Stimulated activated CD4-positive, alpha-beta T cell treated with anti-CD3 and anti-CD28 coated beads, TNF-alpha, amount 100 ng/mL, for 48 hours (primary cell): ENCODE measurements around the gene TP53INP2.
"Not testable (repeated sequence)": the region's sequence is repeated elsewhere in the genome, so short reads cannot be mapped to it uniquely, and the experiment has no call there.

Source experiments
- DNase-seq, 3 donors: peaks; one replicate each; pipeline ENCODE4 v3.0.0-alpha.2; 2020; ENCODE audit warnings: low read depth in 3 of 3

Gene TP53INP2

GRCh38 chr20:34705397-34706301 is 1.5 kb downstream of the TP53INP2 start:
- no peak for DNase-seq

GRCh38 chr20:34706302-34706875 is 2.2 kb downstream of the TP53INP2 start:
- no peak for DNase-seq

- no peak for DNase-seq
Measured at GRCh38 chr20:34706912-34707784, 3.0 kb downstream of the TP53INP2 start.

GRCh38 chr20:34708621-34709043 is 4.5 kb downstream of the TP53INP2 start:
- peak; percentile 30 to 41 (median 32) for DNase-seq

GRCh38 chr20:34709044-34709830 is 5.1 kb downstream of the TP53INP2 start:
- DNase-seq, result peak; percentile 56 to 84 (median 67)

GRCh38 chr20:34709831-34710567 is 5.9 kb downstream of the TP53INP2 start:
- DNase-seq, result peak in 2 of 3 donors; percentile 27 to 30

- no peak for DNase-seq
Measured at GRCh38 chr20:34710568-34710839, 6.4 kb downstream of the TP53INP2 start.

GRCh38 chr20:34710861-34711574 is 6.9 kb downstream of the TP53INP2 start:
- DNase-seq, result no peak

- DNase-seq, result no peak
Measured at GRCh38 chr20:34711813-34712430, 7.8 kb downstream of the TP53INP2 start.

- no peak for DNase-seq
Measured at GRCh38 chr20:34712525-34713192, 8.5 kb downstream of the TP53INP2 start.

GRCh38 chr20:34713194-34713943 is 9.2 kb downstream of the TP53INP2 start:
- DNase-seq, result no peak

GRCh38 chr20:34713944-34714515 is 9.9 kb downstream of the TP53INP2 start:
- not testable (repeated sequence) for DNase-seq

- DNase-seq, result no peak
Measured at GRCh38 chr20:34715384-34715783, 11.2 kb downstream of the TP53INP2 start.

- DNase-seq, result no peak
Measured at GRCh38 chr20:34716921-34717229, 12.7 kb downstream of the TP53INP2 start.

- DNase-seq, result no peak
Measured at GRCh38 chr20:34717230-34718095, 13.3 kb downstream of the TP53INP2 start.

- DNase-seq, result not testable (repeated sequence)
Measured at GRCh38 chr20:34719242-34720017, 15.3 kb downstream of the TP53INP2 start.
